ENCODE data around the gene KCNS1.

KCNS1 gene

DNA sequence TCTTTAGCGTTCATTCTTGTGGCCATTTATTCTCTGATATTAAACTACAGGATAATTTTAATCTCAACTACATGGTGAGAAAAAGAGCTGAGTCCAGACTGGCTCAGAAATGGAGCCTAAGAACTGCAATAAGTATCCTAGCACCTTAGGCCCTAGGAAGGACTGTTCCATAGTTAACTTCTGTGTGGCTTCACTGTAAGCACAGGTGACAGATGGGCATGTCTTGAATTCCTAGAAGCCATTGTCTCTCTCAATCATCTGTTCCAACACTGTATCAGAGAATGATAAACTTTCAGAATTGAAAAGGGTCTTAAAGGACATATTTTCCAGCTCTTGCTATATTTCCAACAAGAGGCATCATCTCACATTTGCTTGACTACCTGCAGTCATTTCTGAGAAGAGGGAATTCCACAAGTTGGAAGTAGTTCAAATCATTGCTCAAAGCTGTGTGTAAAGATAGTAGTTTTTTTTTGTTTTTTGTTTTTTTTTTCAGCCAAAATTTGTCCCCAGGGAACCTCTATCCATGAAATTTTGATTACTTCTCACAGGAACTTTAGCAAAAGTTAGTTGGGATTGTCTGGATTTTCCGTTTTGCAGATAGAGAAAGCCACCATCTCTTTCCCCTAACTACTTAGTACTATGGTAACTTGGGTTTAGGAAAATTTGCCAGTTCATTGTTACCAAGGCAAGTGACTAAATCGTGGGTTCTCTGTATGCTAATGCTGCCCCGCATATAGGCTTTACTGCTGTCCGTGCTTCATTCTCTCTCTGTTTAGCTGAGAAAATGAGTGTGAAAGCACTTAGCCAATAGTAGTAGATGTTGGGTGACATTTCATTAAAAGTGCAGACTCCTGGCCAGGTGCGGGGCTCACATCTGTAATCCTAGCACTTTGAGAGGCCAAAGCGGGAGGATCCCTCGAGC is 47.2 kb downstream of the KCNS1 start:
- H3K9me3 ChIP-seq (ENCODE audit: control insufficient read depth, low read length): no peaks in the 10 kb centered on the region
- H3K4me3 ChIP-seq (ENCODE audit: insufficient read depth, low read depth, low read length, poor library complexity, severe bottlenecking): no peak overlapping the region
- peaks cover 45% of the 10 kb centered on the region for H3K36me3 ChIP-seq (ENCODE audit: control insufficient read depth, insufficient read depth, low read length)
- H3K27me3 ChIP-seq (replicated peaks; ENCODE audit: control insufficient read depth, insufficient read depth, low read length, poor library complexity, severe bottlenecking): no peaks in the 10 kb centered on the region
- H3K27ac ChIP-seq (ENCODE audit: insufficient read depth, low read length, poor library complexity, severe bottlenecking): peak overlapping the region; percentile 10
- DNase-seq: no peak
- H3K4me1 ChIP-seq (ENCODE audit: control insufficient read depth, insufficient read depth, low read length, poor library complexity, severe bottlenecking): peaks cover 52% of the 10 kb centered on the region

DNA sequence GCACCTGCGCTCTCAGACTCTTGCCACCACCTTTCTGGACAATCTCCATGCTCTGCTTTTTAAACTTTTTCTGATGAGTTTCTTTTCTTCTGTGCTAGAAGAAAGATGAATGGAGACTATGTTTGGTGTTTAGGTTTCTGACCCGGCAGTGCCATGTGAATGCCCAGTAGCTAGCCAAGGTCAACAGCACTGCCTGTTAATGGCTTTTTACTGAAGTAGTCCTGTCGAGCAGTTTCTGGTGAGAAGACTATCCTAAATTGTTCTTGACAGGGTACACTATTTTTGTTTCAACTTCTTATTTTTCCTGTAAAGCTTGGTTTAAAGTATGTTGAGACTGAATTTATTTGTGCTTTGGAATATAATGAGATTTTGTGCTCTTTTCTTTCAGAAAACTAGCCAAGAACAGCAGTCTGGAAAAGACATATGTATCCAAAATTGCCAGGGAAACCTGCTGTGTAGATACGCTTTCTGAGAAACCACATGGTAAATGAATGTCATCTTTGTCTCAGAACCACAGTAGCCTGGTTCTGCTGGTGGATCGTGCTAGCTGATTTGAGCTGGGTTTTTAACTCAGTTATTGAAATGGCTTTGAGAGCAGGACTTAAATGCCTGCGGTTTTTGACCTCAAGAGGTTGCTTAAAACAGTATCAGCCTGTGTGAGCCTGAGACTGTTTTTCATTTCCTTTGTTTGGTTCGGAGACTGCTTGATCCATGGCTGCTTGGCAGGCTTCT is 48.1 kb downstream of the KCNS1 start:
- Histone ChIP-seq H3K27me3 (replicated peaks; ENCODE audit: control insufficient read depth, insufficient read depth, low read length, poor library complexity, severe bottlenecking) (no peaks in the 10 kb centered on the region), H3K36me3 (ENCODE audit: control insufficient read depth, insufficient read depth, low read length) (peaks cover 50% of the 10 kb centered on the region), H3K27ac (ENCODE audit: insufficient read depth, low read length, poor library complexity, severe bottlenecking) (peak overlapping the region; percentile 10), H3K4me1 (ENCODE audit: control insufficient read depth, insufficient read depth, low read length, poor library complexity, severe bottlenecking) (peaks cover 53% of the 10 kb centered on the region), H3K4me3 (ENCODE audit: insufficient read depth, low read depth, low read length, poor library complexity, severe bottlenecking) (no peak overlapping the region), H3K9me3 (ENCODE audit: control insufficient read depth, low read length) (no peaks in the 10 kb centered on the region)
- DNase-seq: no peak

DNA sequence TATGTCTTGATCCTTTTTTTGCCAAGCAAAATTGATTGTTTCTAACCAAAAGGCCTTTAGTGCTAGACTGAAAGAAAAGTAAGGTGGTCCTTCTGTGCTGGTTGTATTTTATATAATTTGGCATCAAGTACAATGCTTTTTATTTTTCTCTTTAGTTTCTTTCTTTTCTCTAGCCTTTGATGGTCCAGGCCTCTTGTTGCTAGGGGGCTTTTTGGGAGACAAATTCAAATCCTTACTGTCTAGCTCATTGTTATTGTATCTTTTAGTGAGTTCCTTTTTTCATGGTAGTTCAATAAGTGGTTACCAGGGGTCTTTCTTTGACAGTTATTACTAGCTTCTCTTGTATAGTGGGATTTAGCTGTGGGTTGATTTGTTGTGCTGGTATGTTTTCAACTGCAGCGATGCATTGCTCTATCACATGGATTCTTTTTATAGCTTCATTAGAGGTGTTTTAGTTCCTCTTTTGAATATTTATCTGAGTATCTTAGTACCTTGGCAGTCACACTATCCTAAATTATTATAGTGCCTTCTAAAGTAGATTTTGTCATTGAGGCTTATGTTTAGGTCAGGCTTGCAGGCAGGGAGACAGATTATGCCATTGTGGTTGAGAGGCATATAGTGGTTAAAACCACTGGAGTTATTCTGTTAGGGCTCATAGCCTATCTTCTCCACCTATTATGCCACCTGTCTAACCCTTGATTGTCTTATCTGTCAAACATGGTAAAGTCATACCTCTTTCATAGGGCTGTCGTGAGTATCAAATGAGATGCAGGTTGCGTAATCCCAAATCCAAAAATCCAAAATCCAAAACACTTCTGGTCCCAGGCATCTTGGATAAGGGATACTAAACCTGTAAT is 49.5 kb downstream of the KCNS1 start:
- Histone ChIP-seq H3K9me3 (ENCODE audit: control insufficient read depth, low read length) (no peaks in the 10 kb centered on the region), H3K27ac (ENCODE audit: insufficient read depth, low read length, poor library complexity, severe bottlenecking) (peak overlapping the region; percentile 1), H3K36me3 (ENCODE audit: control insufficient read depth, insufficient read depth, low read length) (peaks cover 49% of the 10 kb centered on the region), H3K4me1 (ENCODE audit: control insufficient read depth, insufficient read depth, low read length, poor library complexity, severe bottlenecking) (peaks cover 57% of the 10 kb centered on the region), H3K4me3 (ENCODE audit: insufficient read depth, low read depth, low read length, poor library complexity, severe bottlenecking) (no peak overlapping the region), H3K27me3 (replicated peaks; ENCODE audit: control insufficient read depth, insufficient read depth, low read length, poor library complexity, severe bottlenecking) (no peaks in the 10 kb centered on the region)
- DNase-seq: no peak

DNA sequence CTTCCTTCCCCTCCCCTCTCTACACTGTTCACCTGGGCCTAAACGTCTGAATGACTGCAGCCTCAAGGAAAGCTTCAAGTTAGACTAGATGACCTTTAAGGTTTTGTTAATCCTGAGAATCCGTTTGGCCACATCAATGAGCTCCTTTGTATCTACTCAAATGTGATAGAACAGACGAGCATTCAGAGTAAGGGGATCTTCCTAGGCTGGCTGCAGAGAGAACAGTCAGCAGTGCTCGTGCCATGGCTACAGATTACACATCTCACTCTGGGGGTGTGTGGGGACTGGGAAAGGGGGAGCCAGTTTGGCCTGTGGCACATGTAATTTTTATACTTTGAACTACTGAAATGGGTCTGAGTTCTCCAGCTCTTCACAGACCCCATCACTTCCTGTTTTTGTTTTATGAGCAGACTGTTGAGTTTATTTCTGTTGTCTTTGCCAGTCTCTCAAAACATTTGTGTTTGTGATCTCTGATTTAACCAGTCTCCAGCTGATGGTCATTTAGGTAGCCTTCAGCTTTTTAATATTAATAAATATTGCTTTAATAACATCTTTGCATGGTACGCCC is 50.9 kb downstream of the KCNS1 start:
- Histone ChIP-seq H3K27ac (ENCODE audit: insufficient read depth, low read length, poor library complexity, severe bottlenecking) (no peak overlapping the region), H3K9me3 (ENCODE audit: control insufficient read depth, low read length) (no peaks in the 10 kb centered on the region), H3K4me3 (ENCODE audit: insufficient read depth, low read depth, low read length, poor library complexity, severe bottlenecking) (no peak overlapping the region), H3K27me3 (replicated peaks; ENCODE audit: control insufficient read depth, insufficient read depth, low read length, poor library complexity, severe bottlenecking) (no peaks in the 10 kb centered on the region), H3K4me1 (ENCODE audit: control insufficient read depth, insufficient read depth, low read length, poor library complexity, severe bottlenecking) (peaks cover 60% of the 10 kb centered on the region), H3K36me3 (ENCODE audit: control insufficient read depth, insufficient read depth, low read length) (peaks cover 50% of the 10 kb centered on the region)
- DNase-seq: no peak

DNA sequence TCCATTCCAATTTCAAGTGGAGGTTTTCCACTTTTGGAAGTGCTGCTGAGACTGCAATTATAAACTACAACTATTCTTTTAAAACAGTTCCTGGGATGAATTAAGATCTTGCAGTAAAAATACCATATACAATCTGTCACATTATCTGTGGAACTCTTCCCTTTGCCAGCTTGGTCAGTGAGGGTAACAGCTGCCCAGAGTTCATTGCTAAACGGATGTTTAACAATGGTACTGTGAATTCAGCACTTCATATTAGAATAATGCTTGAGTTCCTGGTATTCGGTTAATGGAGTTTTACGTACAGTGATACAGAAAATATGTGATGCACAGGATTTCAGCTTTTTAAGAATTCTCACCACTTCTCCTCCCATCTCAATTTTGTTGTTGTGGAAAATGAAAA is 51.5 kb downstream of the KCNS1 start:
- no peak for DNase-seq
- no peaks in the 10 kb centered on the region for H3K27me3 ChIP-seq (replicated peaks; ENCODE audit: control insufficient read depth, insufficient read depth, low read length, poor library complexity, severe bottlenecking)
- H3K4me3 ChIP-seq (ENCODE audit: insufficient read depth, low read depth, low read length, poor library complexity, severe bottlenecking): no peak overlapping the region
- no peak overlapping the region for H3K27ac ChIP-seq (ENCODE audit: insufficient read depth, low read length, poor library complexity, severe bottlenecking)
- peaks cover 59% of the 10 kb centered on the region for H3K4me1 ChIP-seq (ENCODE audit: control insufficient read depth, insufficient read depth, low read length, poor library complexity, severe bottlenecking)
- H3K36me3 ChIP-seq (ENCODE audit: control insufficient read depth, insufficient read depth, low read length): peaks cover 49% of the 10 kb centered on the region
- no peaks in the 10 kb centered on the region for H3K9me3 ChIP-seq (ENCODE audit: control insufficient read depth, low read length)

DNA sequence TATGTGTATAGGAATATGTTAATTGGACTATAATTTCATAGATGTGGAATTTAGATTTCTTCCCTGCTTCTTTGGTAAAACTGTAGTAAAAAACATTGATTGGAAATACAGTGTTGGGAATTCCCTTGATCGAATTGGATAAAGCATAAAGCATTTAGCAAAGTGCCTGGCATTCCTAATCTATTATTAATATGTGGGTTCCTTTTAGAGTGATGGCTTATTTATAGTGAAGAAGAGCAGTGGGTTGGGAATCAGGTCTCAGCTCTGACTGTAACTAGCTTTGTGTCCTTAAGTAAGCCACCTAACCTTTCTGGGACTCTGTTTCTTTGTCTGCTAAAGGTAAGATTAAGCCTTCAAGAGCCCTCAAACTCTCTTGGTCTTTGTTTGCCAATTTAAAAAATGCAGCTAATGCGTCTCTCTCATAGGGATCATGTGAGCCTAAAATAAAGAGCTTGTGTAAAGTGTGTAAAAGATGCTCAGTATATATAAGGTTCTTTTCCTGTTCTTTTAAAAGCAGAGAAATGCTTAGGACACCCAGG is 53.3 kb downstream of the KCNS1 start:
- Histone ChIP-seq H3K9me3 (ENCODE audit: control insufficient read depth, low read length) (no peaks in the 10 kb centered on the region), H3K27me3 (replicated peaks; ENCODE audit: control insufficient read depth, insufficient read depth, low read length, poor library complexity, severe bottlenecking) (no peaks in the 10 kb centered on the region), H3K36me3 (ENCODE audit: control insufficient read depth, insufficient read depth, low read length) (peaks cover 53% of the 10 kb centered on the region), H3K27ac (ENCODE audit: insufficient read depth, low read length, poor library complexity, severe bottlenecking) (no peak overlapping the region), H3K4me1 (ENCODE audit: control insufficient read depth, insufficient read depth, low read length, poor library complexity, severe bottlenecking) (peaks cover 48% of the 10 kb centered on the region), H3K4me3 (ENCODE audit: insufficient read depth, low read depth, low read length, poor library complexity, severe bottlenecking) (no peak overlapping the region)
- no peak for DNase-seq

DNA sequence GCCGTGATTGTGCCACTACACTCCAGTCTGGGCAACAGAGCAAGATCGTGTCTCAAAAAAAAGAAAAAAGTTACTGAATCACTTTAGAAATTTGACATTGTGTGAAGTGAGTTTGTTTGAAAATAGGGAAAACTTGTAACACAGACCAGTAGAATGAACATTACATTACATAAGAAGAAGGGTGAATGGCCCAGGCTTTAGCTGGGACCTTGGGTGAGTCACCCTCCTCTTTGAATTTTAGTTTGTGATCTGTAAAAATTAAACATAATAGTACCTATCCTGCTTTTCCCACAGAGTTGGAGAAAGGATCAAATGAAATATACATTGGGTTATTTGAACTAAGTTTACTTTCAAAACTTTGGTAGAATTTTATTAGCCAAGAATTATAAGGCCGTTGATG is 56.3 kb downstream of the KCNS1 start:
- no peak overlapping the region for H3K4me3 ChIP-seq (ENCODE audit: insufficient read depth, low read depth, low read length, poor library complexity, severe bottlenecking)
- no peaks in the 10 kb centered on the region for H3K27me3 ChIP-seq (replicated peaks; ENCODE audit: control insufficient read depth, insufficient read depth, low read length, poor library complexity, severe bottlenecking)
- H3K4me1 ChIP-seq (ENCODE audit: control insufficient read depth, insufficient read depth, low read length, poor library complexity, severe bottlenecking): peaks cover 27% of the 10 kb centered on the region
- H3K27ac ChIP-seq (ENCODE audit: insufficient read depth, low read length, poor library complexity, severe bottlenecking): no peak overlapping the region
- H3K9me3 ChIP-seq (ENCODE audit: control insufficient read depth, low read length): no peaks in the 10 kb centered on the region
- peaks cover 50% of the 10 kb centered on the region for H3K36me3 ChIP-seq (ENCODE audit: control insufficient read depth, insufficient read depth, low read length)
- DNase-seq: no peak

DNA sequence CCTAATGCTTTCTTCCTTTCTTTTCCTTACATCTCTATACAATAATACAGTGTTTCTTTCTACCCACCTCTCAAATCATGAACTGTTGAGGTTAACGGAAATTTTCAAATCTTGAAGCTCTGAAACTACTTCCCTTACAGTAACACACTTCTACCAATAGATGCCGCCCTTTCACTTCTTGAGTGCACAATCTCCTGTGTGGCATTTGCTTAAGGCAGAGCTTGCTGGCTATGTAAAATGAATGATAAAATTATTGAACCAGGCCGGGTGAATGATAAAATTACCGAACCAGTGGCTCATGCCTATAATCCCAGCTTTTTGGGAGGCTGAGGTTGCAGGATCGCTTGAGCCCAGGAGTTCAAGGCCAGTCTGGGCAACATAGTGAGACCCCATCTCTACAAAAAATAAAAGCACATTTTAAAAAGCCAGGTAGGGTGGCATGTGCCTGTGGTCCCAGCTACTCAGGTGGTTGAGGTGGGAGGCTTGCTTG is 56.8 kb downstream of the KCNS1 start:
- Histone ChIP-seq H3K9me3 (ENCODE audit: control insufficient read depth, low read length) (no peaks in the 10 kb centered on the region), H3K27ac (ENCODE audit: insufficient read depth, low read length, poor library complexity, severe bottlenecking) (peak overlapping the region; percentile 18), H3K27me3 (replicated peaks; ENCODE audit: control insufficient read depth, insufficient read depth, low read length, poor library complexity, severe bottlenecking) (no peaks in the 10 kb centered on the region), H3K4me3 (ENCODE audit: insufficient read depth, low read depth, low read length, poor library complexity, severe bottlenecking) (no peak overlapping the region), H3K4me1 (ENCODE audit: control insufficient read depth, insufficient read depth, low read length, poor library complexity, severe bottlenecking) (peaks cover 23% of the 10 kb centered on the region), H3K36me3 (ENCODE audit: control insufficient read depth, insufficient read depth, low read length) (peaks cover 50% of the 10 kb centered on the region)
- DNase-seq: peak in 2 of 3 donors; percentile 20 to 27

DNA sequence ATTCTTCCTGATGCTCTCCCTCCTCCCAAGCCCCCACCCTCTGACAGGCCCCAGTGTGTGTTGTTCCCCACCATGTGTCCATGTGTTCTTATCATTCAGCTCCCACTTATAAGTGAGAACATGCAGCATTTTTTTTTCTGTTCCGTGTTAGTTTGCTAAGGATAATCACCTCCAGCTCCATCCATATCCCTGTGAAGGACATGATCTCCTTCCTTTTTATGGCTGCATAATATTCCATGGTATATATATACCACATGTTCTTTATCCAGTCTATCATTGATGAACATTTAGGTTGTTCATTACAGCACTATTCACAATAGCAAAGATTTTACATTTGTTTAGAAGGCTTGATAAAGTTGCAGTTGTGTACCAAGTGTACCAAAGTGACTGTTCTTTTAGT is 57.9 kb downstream of the KCNS1 start:
- Histone ChIP-seq H3K36me3 (ENCODE audit: control insufficient read depth, insufficient read depth, low read length) (peaks cover 49% of the 10 kb centered on the region), H3K9me3 (ENCODE audit: control insufficient read depth, low read length) (no peaks in the 10 kb centered on the region), H3K27ac (ENCODE audit: insufficient read depth, low read length, poor library complexity, severe bottlenecking) (no peak overlapping the region), H3K4me3 (ENCODE audit: insufficient read depth, low read depth, low read length, poor library complexity, severe bottlenecking) (no peak overlapping the region), H3K27me3 (replicated peaks; ENCODE audit: control insufficient read depth, insufficient read depth, low read length, poor library complexity, severe bottlenecking) (no peaks in the 10 kb centered on the region), H3K4me1 (ENCODE audit: control insufficient read depth, insufficient read depth, low read length, poor library complexity, severe bottlenecking) (peaks cover 21% of the 10 kb centered on the region)
- DNase-seq: no peak

Data from effector memory CD4-positive, alpha-beta T cell (primary cell).